Large intestine (tissue), 3 donors: ENCODE results near the gene NLRP9. TPM values are rescaled to one million over a fixed set of nuclear protein-coding genes. Genes with fewer than 3 reads are reported as not detected.
"Not testable (repeated sequence)": the region's sequence is repeated elsewhere in the genome, so short reads cannot be mapped to it uniquely, and the experiment has no call there.

ENCODE experiments used
- DNase-seq, 2 donors: peaks; one replicate each; pipeline versions ENCODE4 v3.0.0 to v3.0.0-alpha.2; 2013
- H3K27ac ChIP-seq: one replicate; pipeline ENCODE4 v1.5.1; 2013; ENCODE audit warnings: low read length
- H3K27me3 ChIP-seq: 2 replicates; pipeline ENCODE4 v1.6.1; 2013; ENCODE audit warnings: low read length; ENCODE audit not compliant: control insufficient read depth, insufficient read depth
- H3K36me3 ChIP-seq: 2 replicates; pipeline ENCODE4 v1.6.1; 2013; ENCODE audit warnings: low read length; ENCODE audit not compliant: control insufficient read depth, insufficient read depth
- H3K4me1 ChIP-seq: one replicate; pipeline ENCODE4 v1.6.1; 2013; ENCODE audit warnings: low read length; ENCODE audit not compliant: control insufficient read depth, insufficient read depth
- H3K4me3 ChIP-seq: one replicate; pipeline ENCODE4 v1.5.1; 2013; ENCODE audit warnings: low read length
- H3K9me3 ChIP-seq: one replicate; pipeline ENCODE4 v1.6.1; 2013; ENCODE audit warnings: mild to moderate bottlenecking, low read depth, low read length, moderate library complexity; ENCODE audit not compliant: control insufficient read depth
- WGBS: methylation state at CpG from one replicate; pipeline ENCODE4 v1.1.5; 2013; ENCODE audit warnings: low lambda C conversion rate; ENCODE audit not compliant: insufficient coverage; 5-methylcytosine and 5-hydroxymethylcytosine counted together
- polyA plus RNA-seq: library from polyadenylated mRNA; unstranded; fragments of 120-200 nt; gene quantifications from one replicate; pipeline ENCODE4 v1.2.1, GENCODE V29; 2013

NLRP9 gene
- polyA plus RNA-seq, 1 donor, result not detected

- H3K27me3 ChIP-seq, H3K27ac ChIP-seq, H3K4me1 ChIP-seq, H3K36me3 ChIP-seq, H3K9me3 ChIP-seq, DNase-seq, H3K4me3 ChIP-seq: not testable (repeated sequence)
- WGBS, result 100% methylated on average over 1 of the region's 2 CpGs
Measured at GRCh38 chr19:55730378-55730777, 7.8 kb downstream of the NLRP9 start.

DNA sequence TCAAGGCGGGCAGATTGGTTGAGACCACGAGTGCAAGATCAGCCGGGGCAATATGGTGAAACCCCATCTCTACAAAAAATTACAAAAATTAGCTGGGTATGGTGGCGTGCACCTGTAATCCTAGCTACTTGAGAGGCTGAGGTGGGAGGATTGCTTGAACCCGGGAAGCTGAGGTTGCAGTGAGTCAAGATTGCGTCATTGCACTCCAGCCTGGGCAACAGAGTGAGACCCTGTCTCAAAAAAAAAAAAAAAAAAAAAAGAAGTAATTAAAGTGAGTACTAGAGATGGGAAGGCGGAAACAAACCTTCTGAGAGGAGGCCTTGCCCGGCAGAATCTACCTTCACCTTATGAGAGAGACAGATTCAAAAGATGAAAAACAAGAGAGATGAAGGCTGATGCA, 14.7 kb downstream of the NLRP9 start:
- no peaks in the 10 kb centered on the region for H3K4me1 ChIP-seq
- no peaks in the 10 kb centered on the region for H3K27me3 ChIP-seq

DNA sequence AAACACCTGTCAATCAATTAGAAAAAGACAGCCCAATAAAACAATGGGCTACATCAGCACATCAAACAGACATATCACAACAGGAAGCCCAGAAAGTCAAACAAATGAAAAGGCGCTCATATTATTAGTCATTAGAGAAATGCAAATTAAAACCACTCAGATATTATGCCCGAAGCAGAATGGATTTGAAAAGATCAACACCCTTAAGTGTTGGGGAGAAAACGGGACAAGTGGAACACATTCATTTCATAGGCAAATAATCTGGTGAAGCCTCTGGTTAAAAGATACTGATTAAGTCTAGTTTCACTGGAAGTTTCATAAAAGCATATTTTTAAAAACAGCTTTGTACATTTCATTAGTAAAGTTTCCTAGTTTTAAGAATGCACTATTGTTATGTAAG, 17.4 kb downstream of the NLRP9 start:
- Histone ChIP-seq H3K9me3 (no peaks in the 10 kb centered on the region), H3K4me1 (no peaks in the 10 kb centered on the region), H3K4me3 (no peak overlapping the region), H3K27me3 (peaks cover 6% of the 10 kb centered on the region), H3K36me3 (no peaks in the 10 kb centered on the region), H3K27ac (no peak overlapping the region)
- WGBS, result 90% methylated on average over 2 of the region's 3 CpGs
- DNase-seq, result no peak

More for the DNA sequence above, 14.7 kb downstream of the NLRP9 start:
- no peak overlapping the region for H3K4me3 ChIP-seq
- H3K9me3 ChIP-seq, result no peaks in the 10 kb centered on the region
- H3K36me3 ChIP-seq, result no peaks in the 10 kb centered on the region
- H3K27ac ChIP-seq, result no peak overlapping the region
- no peak for DNase-seq
- WGBS, result 80% methylated on average over 2 of the region's 8 CpGs

- no peaks in the 10 kb centered on the region for H3K4me1 ChIP-seq
- no peaks in the 10 kb centered on the region for H3K36me3 ChIP-seq
- H3K9me3 ChIP-seq, result no peaks in the 10 kb centered on the region
- H3K27me3 ChIP-seq, result peaks cover 6% of the 10 kb centered on the region
- no peak overlapping the region for H3K27ac ChIP-seq
- no CpG with 5 or more reads among the region's 5 CpGs for WGBS
- H3K4me3 ChIP-seq, result no peak overlapping the region
- DNase-seq, result no peak
Measured at GRCh38 chr19:55720214-55720746, 17.9 kb downstream of the NLRP9 start.

DNA sequence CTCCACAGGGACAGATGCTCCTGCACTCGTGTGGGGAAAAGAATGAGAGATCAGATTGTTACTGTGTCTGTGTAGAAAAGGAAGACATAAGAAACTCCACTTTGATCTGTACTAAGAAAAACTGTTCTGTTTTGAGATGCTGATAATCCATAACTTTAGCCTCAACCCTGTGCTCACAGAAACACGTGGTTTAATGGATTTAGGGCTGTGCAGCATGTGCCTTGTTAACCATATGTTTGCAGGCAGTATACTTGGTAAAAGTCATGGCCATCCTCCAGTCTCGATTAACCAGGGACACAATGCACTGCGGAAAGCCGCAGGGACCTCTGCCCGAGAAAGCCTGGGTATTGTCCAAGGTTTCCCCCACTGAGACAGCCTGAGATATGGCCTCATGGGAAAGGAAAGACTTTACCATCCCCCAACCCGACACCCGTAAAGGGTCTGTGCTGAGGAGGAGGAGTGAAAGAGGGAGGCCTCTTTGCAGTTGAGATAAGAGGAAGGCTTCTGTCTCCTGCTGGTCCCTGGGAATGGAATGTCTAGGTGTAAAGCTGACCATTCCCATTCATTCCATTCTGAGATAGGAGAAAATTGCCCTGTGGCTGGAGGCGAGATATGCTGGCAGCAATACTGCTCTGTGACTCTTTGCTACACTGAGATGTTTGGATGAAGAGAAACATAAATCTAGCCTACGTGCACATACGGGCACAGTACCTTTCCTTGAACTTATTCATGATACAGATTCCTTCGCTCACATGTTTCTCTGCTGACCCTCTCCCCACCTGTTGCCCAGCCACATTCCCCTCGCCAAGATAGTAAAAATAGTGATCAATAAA, 20.1 kb downstream of the NLRP9 start:
- H3K9me3 ChIP-seq, DNase-seq, H3K27me3 ChIP-seq, H3K27ac ChIP-seq, H3K36me3 ChIP-seq, H3K4me3 ChIP-seq, H3K4me1 ChIP-seq: not testable (repeated sequence)
- 100% methylated on average over 1 of the region's 13 CpGs for WGBS

DNA sequence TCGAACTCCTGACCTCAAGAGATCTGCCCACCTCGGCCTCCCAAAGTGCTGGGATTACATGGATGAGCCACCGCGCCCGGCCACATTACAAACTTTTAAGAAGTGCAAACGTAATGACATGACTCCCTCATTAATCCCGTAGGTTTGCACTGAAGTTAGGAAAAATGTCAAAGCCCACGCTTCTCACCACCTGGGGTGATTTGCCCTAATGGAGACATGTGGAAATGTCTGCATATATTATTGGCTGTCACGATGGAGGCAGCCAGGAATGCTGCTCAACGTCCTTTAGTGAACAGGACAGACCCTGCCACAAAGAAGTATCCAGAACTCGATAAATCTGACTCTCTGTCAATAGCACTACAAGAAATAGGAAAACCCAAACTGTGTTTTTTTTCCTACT, 21.0 kb downstream of the NLRP9 start:
- H3K27me3 ChIP-seq, result peaks cover 6% of the 10 kb centered on the region
- DNase-seq, result no peak
- no peak overlapping the region for H3K4me3 ChIP-seq
- H3K9me3 ChIP-seq, result no peaks in the 10 kb centered on the region
- no peak overlapping the region for H3K27ac ChIP-seq
- H3K36me3 ChIP-seq, result no peaks in the 10 kb centered on the region
- no peaks in the 10 kb centered on the region for H3K4me1 ChIP-seq
- WGBS, result 80% methylated on average over 2 of the region's 11 CpGs

- H3K36me3 ChIP-seq, result no peaks in the 10 kb centered on the region
- peaks cover 6% of the 10 kb centered on the region for H3K27me3 ChIP-seq
- H3K27ac ChIP-seq, result no peak overlapping the region
- no peak for DNase-seq
- no peaks in the 10 kb centered on the region for H3K4me1 ChIP-seq
- H3K9me3 ChIP-seq, result no peaks in the 10 kb centered on the region
- H3K4me3 ChIP-seq, result no peak overlapping the region
- no CpG with 5 or more reads among the region's 15 CpGs for WGBS
Measured at GRCh38 chr19:55716531-55716930, 21.7 kb downstream of the NLRP9 start.

- H3K9me3 ChIP-seq, result no peaks in the 10 kb centered on the region
- no peak overlapping the region for H3K27ac ChIP-seq
- no CpG with 5 or more reads among the region's 3 CpGs for WGBS
- no peak overlapping the region for H3K4me3 ChIP-seq
- peaks cover 6% of the 10 kb centered on the region for H3K27me3 ChIP-seq
- no peaks in the 10 kb centered on the region for H3K4me1 ChIP-seq
- H3K36me3 ChIP-seq, result no peaks in the 10 kb centered on the region
- DNase-seq, result no peak
Measured at GRCh38 chr19:55712804-55713631, 25.2 kb downstream of the NLRP9 start.

GRCh38 chr19:55711719-55712118, 26.5 kb downstream of the NLRP9 start:
- Histone ChIP-seq H3K4me1 (no peaks in the 10 kb centered on the region), H3K4me3 (no peak overlapping the region), H3K27ac (no peak overlapping the region), H3K27me3 (no peaks in the 10 kb centered on the region), H3K9me3 (no peaks in the 10 kb centered on the region), H3K36me3 (no peaks in the 10 kb centered on the region)
- WGBS, result no CpG with 5 or more reads among the region's 18 CpGs
- no peak for DNase-seq

- WGBS, result no CpG with 5 or more reads among the region's 3 CpGs
- Histone ChIP-seq H3K36me3 (peaks cover 4% of the 10 kb centered on the region), H3K27me3 (no peaks in the 10 kb centered on the region), H3K4me1 (peaks cover 10% of the 10 kb centered on the region), H3K9me3 (peaks cover 4% of the 10 kb centered on the region), H3K27ac (no peak overlapping the region), H3K4me3 (no peak overlapping the region)
- no peak for DNase-seq
Measured at GRCh38 chr19:55705972-55706371, 32.2 kb downstream of the NLRP9 start.
